ENCODE measurements around the gene CORO1C.

CORO1C gene

GRCh38 chr12:108647585-108648287 lies 83.6 kb downstream of the CORO1C start:
- no peak for DNase-seq (ENCODE audit: low read depth in 2 of 2)

DNA sequence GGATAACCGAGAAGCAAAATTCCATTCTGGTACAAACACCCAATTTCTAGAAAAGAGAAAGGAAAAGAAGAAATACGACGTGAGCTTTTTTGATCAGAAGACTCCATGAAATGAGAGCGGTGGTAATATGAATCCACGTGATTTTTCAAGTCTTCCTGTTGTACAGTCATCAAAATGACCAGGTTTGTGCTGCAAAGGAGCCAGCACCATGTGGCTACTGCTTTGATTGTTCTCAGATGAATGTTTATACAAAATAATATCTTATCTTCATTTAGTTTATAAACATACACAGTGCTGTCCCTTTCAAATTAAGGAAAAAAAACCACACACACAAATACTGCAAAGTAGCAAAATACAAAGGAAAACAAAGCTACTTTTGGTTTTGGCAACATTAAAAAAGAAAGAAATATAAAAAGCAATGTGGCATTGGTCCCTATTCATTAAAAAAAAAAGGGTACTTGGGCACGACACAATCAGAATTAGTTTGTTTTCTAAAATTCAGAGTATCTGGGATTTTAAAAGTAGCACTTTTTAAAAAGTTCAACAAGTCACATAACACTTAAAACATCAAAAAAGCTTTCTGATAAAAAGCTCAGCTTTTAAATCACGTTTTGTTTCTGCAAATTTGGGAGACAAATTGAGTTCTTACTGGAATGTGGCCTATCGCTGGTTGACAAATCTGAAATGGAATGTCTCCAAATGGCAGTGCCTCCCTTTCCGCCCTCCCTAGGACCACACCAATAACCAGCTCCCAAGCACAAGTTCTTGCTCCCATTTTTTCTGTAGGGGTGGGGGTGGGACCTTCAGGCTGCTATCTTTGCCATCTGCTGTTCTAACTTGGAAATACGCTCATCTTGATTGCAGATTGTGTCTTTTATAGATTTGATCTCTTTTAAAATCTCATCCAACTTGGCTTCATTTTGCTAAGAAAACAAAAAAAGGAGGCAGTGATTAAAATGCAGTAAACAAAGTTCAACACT lies 84.4 kb downstream of the CORO1C start:
- no peak for DNase-seq (ENCODE audit: low read depth in 2 of 2)

DNA sequence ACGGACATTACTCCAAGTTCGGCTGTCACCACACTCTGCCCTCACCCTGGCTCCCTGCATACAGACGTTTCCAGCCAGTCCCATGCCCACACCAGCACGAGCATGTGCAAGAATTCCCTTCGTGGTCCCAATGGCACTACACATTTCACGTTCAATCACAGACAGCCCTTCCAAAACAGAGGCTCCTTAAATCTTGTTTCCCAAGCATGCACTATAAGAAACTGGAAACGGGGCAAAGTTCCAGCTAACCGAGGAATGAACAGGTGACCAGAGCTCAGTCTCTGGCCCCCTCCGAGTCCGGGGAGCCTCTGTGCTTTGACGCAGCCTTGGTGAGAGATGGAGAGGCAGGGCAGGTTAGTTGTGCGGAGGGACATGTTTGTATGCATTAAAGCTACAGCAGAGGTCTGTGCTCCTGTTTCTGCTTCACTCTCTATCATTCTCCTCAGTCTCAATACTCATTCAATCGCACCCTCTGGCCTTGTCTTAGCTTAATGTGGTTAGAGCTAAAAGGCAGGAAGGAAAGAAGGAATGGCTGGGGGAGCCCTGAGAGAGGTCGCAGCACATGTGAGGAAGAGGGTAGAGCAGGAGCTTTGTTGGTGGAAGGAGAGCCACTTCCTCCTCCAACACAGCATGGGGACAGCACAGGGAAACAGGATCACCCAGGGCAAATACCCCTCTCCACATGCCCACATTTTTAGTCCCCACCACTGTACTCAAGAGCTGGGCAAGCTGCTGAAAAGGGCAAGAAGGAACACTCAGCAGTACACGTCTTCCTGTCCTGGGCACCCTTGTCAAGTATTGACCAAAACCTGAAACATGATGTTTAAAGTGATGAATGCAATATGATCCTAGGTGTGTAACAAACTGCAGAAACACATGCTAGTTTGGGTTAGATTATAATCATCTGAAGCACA lies 85.4 kb downstream of the CORO1C start:
- no peak for DNase-seq (ENCODE audit: low read depth in 2 of 2)

GRCh38 chr12:108644811-108645120 lies 86.6 kb downstream of the CORO1C start:
- DNase-seq (ENCODE audit: low read depth in 2 of 2), result no peak

DNA sequence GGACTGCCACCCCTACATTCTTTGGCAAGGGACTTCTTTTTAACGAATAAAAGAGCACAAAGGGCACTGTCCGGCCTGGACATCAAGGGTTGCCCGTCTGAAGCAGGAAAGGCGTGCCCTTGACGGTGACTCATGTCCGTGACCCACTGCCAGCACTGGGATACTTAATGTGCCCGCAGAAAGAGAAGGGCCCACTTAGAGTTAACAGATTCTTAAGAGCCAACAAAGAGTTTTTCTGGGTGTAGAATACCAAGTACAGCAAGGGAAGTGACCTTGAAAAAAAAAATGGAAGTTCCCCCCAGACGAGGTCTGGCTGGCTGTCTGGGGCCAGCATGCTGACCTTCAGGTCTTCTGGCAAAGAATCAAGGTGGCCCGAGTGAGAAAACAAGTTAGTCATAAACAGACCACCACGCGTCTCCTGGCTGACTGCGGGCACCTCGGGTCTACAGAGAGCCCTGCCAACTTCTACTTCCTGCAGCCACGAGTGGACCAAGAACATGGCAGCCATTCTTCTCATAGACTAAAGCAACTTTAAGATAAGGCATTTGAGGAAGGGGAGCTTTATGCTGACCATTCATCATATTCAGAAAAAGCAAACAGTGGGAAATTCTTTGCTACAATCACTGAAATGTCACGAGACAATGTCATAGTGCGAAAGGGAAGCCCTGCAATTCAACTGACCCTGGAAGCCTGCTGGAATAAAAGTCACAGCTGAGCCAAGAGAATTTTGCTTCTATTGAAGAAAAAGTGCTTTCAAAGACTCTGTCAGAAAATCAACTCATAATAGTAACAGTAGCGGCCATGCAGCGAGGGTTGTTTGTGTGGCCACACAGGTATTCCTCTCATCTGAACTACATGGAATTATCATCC lies 87.1 kb downstream of the CORO1C start:
- DNase-seq (ENCODE audit: low read depth in 2 of 2), result no peak

DNA sequence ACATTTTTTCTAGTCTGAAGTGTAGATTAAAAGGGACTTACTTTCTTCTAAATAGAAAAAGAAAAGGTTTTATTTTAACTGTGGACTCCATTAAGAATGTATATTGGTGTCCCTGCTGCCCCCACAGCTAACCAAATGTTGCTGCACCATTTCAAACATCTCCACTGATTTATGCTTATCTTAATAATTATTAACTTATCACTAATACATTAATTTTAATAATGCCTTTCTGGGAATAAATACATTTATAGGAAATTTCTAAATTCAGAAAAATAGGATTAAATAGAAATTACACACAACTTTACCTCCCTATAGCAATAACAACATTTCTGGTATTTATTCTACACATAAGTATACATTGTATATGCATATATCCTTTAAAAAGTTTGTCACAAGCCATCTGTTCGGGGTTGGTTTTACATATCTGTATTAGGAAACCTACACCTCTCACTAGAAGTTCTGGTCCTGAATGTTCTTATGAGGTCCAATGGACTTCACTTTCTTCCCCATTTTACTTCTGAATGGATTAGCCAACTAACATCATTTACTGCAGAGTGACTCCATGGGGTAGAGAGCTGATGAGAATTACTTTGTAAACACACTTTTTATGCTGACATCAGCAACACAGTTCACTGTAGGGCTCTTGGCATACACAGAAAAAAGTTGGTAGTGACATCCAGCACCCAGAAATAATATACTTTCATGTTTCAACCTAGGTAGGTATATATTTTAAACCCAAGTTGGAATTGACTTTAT lies 88.2 kb downstream of the CORO1C start:
- DNase-seq (ENCODE audit: low read depth in 2 of 2), result no peak

DNA sequence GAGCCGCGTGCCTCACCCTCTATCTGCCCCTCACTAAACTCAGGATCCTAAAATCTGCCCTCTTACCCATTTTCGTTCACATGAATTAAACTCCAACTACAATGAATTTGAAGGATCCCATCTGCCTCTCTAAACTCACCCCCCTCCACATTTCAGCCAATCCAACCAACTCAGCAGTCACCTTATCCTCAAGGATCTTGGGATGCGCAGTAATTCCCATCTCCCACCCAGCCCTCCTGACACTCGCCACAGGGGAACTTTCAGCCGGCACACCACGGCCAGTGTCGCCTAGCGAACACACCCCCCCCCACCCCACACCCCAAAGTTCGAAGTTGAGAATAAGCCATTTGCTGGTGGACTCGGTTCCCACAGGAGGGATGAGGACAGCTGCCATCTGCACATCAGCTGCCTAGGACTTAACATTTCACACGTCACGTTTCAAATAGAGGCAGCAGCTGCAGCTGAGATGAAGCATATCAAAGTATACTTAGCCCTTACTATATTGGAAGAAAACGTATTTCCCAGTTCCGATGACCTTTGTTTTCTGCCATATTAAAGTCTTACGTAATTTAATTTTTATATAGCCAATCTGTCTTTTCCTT lies 88.9 kb downstream of the CORO1C start:
- no peak for DNase-seq (ENCODE audit: low read depth in 2 of 2)

- DNase-seq (ENCODE audit: low read depth in 2 of 2), result no peak
Measured at GRCh38 chr12:108641446-108642268, 89.7 kb downstream of the CORO1C start.

- no peak for DNase-seq (ENCODE audit: low read depth in 2 of 2)
Measured at GRCh38 chr12:108640802-108641445, 90.4 kb downstream of the CORO1C start.

GRCh38 chr12:108638997-108639822 lies 92.1 kb downstream of the CORO1C start:
- DNase-seq (ENCODE audit: low read depth in 2 of 2), result no peak

- no peak for DNase-seq (ENCODE audit: low read depth in 2 of 2)
Measured at GRCh38 chr12:108638141-108638827, 93.0 kb downstream of the CORO1C start.

DNA sequence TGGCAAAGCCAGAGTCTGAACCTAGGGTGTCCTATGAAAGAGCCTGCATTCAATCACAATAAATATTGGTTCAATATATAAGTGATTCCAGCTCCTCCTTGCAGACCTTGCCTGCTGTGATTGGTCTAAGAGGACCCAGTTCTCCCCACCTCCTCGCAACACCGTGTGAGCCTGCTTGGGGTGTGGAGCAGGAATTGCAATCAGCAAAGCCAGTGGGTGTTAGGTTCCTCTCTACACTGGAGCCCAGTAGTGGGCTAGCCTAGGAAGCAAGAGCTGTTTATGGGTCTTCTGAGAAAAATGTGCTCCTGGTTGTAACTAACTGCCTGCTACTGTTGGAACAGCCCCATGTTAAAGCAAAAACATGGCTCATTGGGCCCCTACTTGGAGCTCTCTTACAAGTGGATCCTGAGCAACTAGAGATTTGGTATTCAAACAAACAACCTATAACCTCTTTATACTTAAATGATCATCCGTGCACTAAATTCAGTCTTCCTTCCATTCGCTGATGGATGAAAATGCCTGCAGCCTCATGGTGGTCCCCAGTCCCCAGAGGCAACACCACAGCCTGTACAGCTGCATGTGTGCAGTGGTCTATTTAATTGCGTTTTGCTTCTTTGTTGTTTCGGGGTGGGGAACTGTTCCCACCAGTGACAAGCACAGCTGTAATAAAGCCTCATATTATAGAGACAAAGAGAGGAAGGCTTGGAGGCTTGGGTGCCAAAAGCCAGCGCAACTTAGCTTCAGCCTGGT lies 93.9 kb downstream of the CORO1C start:
- DNase-seq (ENCODE audit: low read depth in 2 of 2), result no peak

DNA sequence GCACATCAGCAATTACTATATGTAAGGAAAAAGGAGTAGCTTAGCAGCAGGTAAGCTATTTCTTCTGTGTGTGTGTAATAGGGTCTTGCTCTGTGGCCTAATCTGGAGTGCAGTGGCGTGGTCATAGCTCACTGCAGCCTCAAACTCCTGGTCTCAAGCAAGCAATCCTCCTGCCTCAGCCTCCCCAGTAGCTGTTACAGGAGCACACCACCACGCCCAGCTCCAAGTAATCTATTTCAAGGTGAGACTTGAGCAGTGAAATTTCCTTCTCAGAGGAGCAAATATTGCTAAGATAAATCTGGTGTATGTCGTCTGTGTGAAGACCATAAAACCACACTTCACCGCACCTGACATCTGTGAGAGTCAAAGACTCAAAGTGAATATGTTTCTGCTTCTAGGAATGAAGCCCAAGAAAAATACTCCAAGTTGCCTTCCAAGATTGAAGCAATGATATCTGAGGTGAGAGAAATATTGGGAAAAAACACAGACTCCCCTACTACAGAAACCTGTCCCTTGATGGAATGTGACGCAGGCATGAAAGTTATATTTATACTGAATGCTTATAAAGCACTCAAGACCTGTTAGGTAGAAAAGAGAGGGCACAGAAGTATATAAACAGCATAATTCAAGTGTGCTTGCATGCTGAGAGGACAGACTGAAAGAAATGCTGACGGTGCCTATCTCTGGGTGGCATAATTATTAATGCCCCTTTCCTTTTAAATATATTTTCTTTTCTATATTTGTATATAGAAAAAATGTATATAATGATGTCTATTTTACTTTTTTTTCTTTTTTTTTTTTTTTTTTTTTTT lies 95.1 kb downstream of the CORO1C start:
- DNase-seq (ENCODE audit: low read depth in 2 of 2), result no peak

GRCh38 chr12:108635201-108635996 lies 95.9 kb downstream of the CORO1C start:
- DNase-seq (ENCODE audit: low read depth in 2 of 2), result no peak

DNA sequence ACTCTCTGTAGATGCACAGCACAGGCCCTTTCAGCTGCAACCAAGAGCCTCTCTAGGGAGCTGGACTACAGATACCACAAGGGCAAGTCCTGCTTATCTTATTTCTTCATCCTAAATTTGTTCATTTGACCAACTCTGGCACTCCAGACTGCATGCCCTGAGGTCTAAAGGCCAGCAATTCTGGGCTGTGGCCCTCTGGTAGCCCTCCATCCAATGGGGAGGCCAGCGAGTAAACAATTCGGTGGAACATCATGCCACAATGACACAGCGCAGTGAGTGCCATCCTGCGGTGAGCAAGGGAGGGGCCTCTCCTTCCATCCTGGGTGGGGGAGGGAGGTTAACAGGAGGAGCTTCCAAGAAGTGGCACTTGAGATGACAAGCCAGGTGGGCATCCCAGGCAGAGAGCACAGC lies 97.0 kb downstream of the CORO1C start:
- no peak for DNase-seq (ENCODE audit: low read depth in 2 of 2)
